Transverse colon (tissue), 4 donors: ENCODE results near the gene MRAS. TPM values are rescaled to one million over a fixed set of nuclear protein-coding genes. Genes with fewer than 3 reads are reported as not detected.

ENCODE experiments used
- DNase-seq: peaks from one replicate; pipeline ENCODE4 v3.0.0-alpha.2; 2019
- H3K27ac ChIP-seq, 4 donors: fragments of 200-600 bp; sonication (generic); 2 replicates each; pipeline ENCODE4 v1.5.1; 2016 to 2018; ENCODE audit warnings: inconsistent platforms in 4 of 4
- H3K27me3 ChIP-seq: fragments of 200-600 bp; sonication (generic); 2 replicates; pipeline ENCODE4 v1.5.1; 2017; ENCODE audit warnings: inconsistent platforms
- H3K36me3 ChIP-seq, 4 donors: fragments of 200-600 bp; sonication (generic); 2 replicates each; pipeline ENCODE4 v1.5.1; 2017 to 2019; ENCODE audit warnings: inconsistent platforms in 4 of 4
- H3K4me1 ChIP-seq, 4 donors: fragments of 200-600 bp; sonication (generic); 2 replicates each; pipeline ENCODE4 v1.5.1; 2017 to 2020; ENCODE audit warnings: inconsistent platforms in 4 of 4
- H3K4me3 ChIP-seq, 4 donors: fragments of 200-600 bp; sonication (generic); 1 replicate in 1 of 4; 2 replicates in 3 of 4; pipeline versions ENCODE4 v1.5.1 to v1.6.1; 2017 to 2019; ENCODE audit warnings: inconsistent platforms in 4 of 4
- H3K9me3 ChIP-seq, 2 donors: fragments of 200-600 bp; sonication (generic); 2 replicates each; pipeline ENCODE4 v1.5.1; 2017 to 2019; ENCODE audit warnings: inconsistent platforms in 2 of 2
- EP300 ChIP-seq: sonication (generic); formaldehyde crosslinking; IDR thresholded peaks from one replicate; pipeline ENCODE4 v1.6.1; 2017; ENCODE audit warnings: antibody characterized with exemption, low read depth
- POLR2A ChIP-seq: fragments of 450-650 bp; IDR thresholded peaks from one replicate; pipeline ENCODE4 v1.6.1; 2016; ENCODE audit warnings: antibody characterized with exemption, mild to moderate bottlenecking, moderate library complexity
- POLR2AphosphoS5 ChIP-seq, 3 donors: sonication (generic); formaldehyde crosslinking; IDR thresholded peaks; one replicate each; pipeline ENCODE4 v1.6.1; 2016; ENCODE audit warnings: antibody characterized with exemption in 3 of 3
- WGBS, 2 donors: methylation state at CpG; one replicate each; pipeline ENCODE4 v1.1.5; 2018; ENCODE audit warnings: low coverage in 1 of 2; 5-methylcytosine and 5-hydroxymethylcytosine counted together
- in situ Hi-C, 4 donors: fragments of 200-750 bp; cut with MboI; loops; one replicate each; pipeline versions ENCODE4 v1.15.0 to v1.15.1; 2017; ENCODE audit warnings: low sequenced_read_pairs in 3 of 4, low pct_ligation_motif_present in 1 of 4, low pct_unique_long_range_greater_than_20kb in 1 of 4
- intact Hi-C: fragments of 100-400 bp; cut with DNase I; formaldehyde crosslinking; loops from one replicate; pipeline ENCODE4 v1.15.1; 2023; ENCODE audit warnings: low total_unique reads
- total RNA-seq, 4 donors: library from RNA; depleted of rRNA; stranded (reverse); fragments of >200 nt; gene quantifications; one replicate each; pipeline ENCODE4 v1.1.0, GENCODE V29; 2016
- TF ChIP-seq, protein P1 (sequence below), 5 experiments: fragments of 200-600 bp in 3 of 5; fragments of 450-650 bp in 2 of 5; sonication (generic) in 3 of 5; IDR thresholded peaks; 1 replicate in 2 of 5; 2 replicates in 3 of 5; pipeline ENCODE4 v1.5.1; 2016 to 2017; ENCODE audit warnings: antibody characterized with exemption in 5 of 5, inconsistent platforms in 3 of 5, mild to moderate bottlenecking in 2 of 5, moderate library complexity in 1 of 5

Gene MRAS
- total RNA-seq, 4 donors from 2014 or later, result 3.0 to 9.6 (median 6.3) TPM

DNA sequence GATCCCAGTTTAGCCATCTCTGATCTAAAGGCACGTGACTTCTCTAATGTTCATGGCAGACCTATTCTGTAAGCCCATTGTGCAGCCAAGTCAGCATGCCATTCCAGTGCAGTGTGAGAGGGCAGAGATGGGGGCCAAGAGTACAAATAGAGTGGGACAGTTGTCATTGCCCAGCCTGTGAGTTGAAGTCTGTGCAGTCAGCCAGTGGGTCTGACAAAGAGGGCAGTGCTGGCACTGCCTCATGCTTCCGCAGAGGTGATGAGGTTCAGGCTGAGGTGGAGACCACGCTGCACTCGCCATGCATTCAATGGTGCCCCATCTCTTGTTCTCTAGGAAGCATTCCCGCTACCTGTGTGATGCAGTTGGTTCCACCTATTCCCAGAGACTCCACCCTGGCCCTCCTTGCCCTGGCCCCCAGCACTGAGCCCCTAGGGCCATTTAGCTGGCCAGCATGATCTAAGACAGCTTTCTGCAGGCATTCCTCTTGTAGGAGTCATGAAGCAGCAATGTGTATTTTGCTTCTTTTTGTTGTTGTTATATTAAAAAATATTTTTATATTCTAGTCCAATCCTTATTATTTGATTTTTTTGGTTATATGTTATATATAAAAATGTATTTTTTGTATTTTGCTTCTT, 3.7 kb downstream of the MRAS start:
- Histone ChIP-seq H3K27me3 (peaks cover 5% of the 10 kb centered on the region), H3K9me3 (no peaks in the 10 kb centered on the region), H3K4me1 (peaks cover 0 to 22% (median 5%) of the 10 kb centered on the region in 4 donors), H3K36me3 (no peaks in the 10 kb centered on the region), H3K4me3 (no peak overlapping the region), H3K27ac (no peak overlapping the region)
- TF ChIP-seq EP300 (no peak), POLR2AphosphoS5 (IDR thresholded peaks at IDR 0.05) (no peak), POLR2A (no peak)
- TF ChIP-seq, protein P1, sequence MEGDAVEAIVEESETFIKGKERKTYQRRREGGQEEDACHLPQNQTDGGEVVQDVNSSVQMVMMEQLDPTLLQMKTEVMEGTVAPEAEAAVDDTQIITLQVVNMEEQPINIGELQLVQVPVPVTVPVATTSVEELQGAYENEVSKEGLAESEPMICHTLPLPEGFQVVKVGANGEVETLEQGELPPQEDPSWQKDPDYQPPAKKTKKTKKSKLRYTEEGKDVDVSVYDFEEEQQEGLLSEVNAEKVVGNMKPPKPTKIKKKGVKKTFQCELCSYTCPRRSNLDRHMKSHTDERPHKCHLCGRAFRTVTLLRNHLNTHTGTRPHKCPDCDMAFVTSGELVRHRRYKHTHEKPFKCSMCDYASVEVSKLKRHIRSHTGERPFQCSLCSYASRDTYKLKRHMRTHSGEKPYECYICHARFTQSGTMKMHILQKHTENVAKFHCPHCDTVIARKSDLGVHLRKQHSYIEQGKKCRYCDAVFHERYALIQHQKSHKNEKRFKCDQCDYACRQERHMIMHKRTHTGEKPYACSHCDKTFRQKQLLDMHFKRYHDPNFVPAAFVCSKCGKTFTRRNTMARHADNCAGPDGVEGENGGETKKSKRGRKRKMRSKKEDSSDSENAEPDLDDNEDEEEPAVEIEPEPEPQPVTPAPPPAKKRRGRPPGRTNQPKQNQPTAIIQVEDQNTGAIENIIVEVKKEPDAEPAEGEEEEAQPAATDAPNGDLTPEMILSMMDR (IDR thresholded peaks at IDR 0.05), result no peak
- 71 to 91% methylated on average over 1 to 5 of the region's 5 CpGs for WGBS, 2 donors
- no peak for DNase-seq
- in situ Hi-C loops, result no loop called here
- intact Hi-C loops, result no loop called here

DNA sequence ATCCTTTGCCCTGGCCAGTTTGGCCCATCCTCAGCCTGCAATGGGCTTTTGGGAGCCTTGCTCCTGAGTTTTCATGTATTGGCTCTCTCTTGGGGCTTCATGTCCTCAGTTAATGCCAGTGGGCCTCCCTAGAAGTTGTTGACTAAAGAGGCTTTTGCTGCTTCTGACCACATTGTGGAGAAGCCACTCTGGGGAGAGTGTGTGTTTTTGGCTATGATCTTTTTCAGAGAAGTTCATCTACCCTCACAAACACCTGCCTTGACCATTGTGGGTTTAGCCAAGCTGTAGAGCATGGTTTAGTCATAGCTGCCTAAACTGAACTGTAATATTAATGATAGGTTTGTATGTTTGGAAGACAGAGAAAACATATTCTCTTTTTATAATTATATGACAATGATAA, 6.0 kb downstream of the MRAS start:
- no peak for DNase-seq
- H3K27ac ChIP-seq, result no peak overlapping the region
- TF ChIP-seq EP300 (no peak), POLR2AphosphoS5 (IDR thresholded peaks at IDR 0.05) (no peak), POLR2A (no peak)
- TF ChIP-seq, protein P1 (IDR thresholded peaks at IDR 0.05), result no peak
- in situ Hi-C loops (no loop called here), intact Hi-C loops (no loop called here)
- no peak overlapping the region for H3K4me3 ChIP-seq
- H3K27me3 ChIP-seq, result peaks cover under 1% of the 10 kb centered on the region
- H3K4me1 ChIP-seq, result peaks cover 0 to 13% (median 5%) of the 10 kb centered on the region in 4 donors
- no peaks in the 10 kb centered on the region for H3K36me3 ChIP-seq
- no peaks in the 10 kb centered on the region for H3K9me3 ChIP-seq

DNA sequence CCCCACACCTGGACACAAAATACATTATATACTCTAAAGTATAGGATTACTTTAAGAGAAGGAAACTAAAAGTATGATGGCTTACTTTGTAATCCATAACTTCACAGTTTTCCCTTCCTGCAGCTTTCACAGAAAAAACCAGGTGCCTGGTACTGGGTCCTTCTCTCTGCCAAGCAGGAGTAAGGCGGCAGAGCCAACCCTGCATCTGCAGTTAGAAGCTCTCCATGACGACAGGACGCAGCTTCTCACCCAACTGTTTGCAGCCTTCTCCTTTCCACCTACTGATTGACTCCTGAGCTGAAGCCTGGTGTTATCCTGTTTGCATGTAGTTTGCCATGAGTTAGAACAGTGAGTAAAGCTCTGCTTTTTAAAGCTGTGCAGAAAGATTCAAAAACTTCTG, 6.7 kb downstream of the MRAS start:
- no peaks in the 10 kb centered on the region for H3K9me3 ChIP-seq
- DNase-seq, result no peak
- H3K4me1 ChIP-seq, result peaks cover 0 to 6% (median 2%) of the 10 kb centered on the region in 4 donors
- 97% methylated on average over 3 of the region's 3 CpGs; no CpG with 5 or more reads in 1 of the 2 donors for WGBS, 2 donors
- in situ Hi-C loops (no loop called here), intact Hi-C loops (no loop called here)
- TF ChIP-seq EP300 (no peak), POLR2AphosphoS5 (IDR thresholded peaks at IDR 0.05) (no peak), POLR2A (no peak)
- TF ChIP-seq, protein P1 (IDR thresholded peaks at IDR 0.05), result no peak
- H3K36me3 ChIP-seq, result no peaks in the 10 kb centered on the region
- no peaks in the 10 kb centered on the region for H3K27me3 ChIP-seq
- no peak overlapping the region for H3K4me3 ChIP-seq
- H3K27ac ChIP-seq, result no peak overlapping the region

DNA sequence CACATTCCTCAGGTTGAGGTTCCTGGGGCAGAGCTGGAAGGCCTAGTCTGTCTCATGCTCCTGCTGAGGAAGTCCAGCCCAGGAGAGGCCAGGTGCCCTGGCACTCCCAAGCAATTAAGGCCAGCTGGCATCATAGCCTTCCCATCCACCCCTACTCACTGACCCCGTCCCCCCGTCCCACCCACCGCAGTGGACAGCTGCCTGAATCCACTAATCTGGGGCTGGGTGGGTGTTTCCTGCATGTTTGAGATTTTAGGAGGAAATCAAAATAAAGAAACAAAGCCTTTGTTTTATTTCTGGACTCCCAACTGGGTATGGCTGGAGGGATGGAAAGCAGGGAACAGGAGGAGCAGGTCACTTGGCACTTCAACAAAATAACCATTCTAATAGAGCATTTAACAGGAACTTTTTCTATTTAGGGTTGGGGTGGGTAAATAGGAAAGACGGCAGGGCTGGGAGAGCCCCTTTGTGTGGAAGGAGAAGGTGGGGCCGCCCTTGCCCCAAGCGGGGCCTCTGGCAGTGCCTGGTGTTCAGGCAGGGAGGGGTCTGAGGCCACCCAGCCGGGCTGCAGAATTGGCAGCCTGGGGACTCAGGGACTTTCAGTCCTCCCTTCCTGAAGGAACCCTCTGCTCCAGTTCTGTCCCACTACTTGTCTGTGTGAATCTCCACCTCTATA, 8.5 kb downstream of the MRAS start:
- TF ChIP-seq POLR2AphosphoS5 (IDR thresholded peaks at IDR 0.05), result no peak
- TF ChIP-seq EP300, result no peak
- TF ChIP-seq, protein P1 (IDR thresholded peaks at IDR 0.05), result no peak
- no peak for TF ChIP-seq POLR2A
- DNase-seq, result no peak
- intact Hi-C loops (no loop called here), in situ Hi-C loops (no loop called here)
- no peaks in the 10 kb centered on the region for H3K4me1 ChIP-seq
- H3K27me3 ChIP-seq, result no peaks in the 10 kb centered on the region
- no peak overlapping the region for H3K4me3 ChIP-seq
- no peaks in the 10 kb centered on the region for H3K36me3 ChIP-seq
- no peaks in the 10 kb centered on the region for H3K9me3 ChIP-seq
- 72% methylated on average over 7 of the region's 7 CpGs; no CpG with 5 or more reads in 1 of the 2 donors for WGBS, 2 donors
- no peak overlapping the region for H3K27ac ChIP-seq
